HG03442 (cell line): ENCODE data around the gene PDZD2.

Experiments used
- ATAC-seq: cut with Tn5 transposase; IDR thresholded peaks from one replicate; pipeline ENCODE4 v1.9.1; 2021; ENCODE audit warnings: mild to moderate bottlenecking, moderate library complexity; ENCODE audit not compliant: unreplicated experiment

Gene PDZD2

DNA sequence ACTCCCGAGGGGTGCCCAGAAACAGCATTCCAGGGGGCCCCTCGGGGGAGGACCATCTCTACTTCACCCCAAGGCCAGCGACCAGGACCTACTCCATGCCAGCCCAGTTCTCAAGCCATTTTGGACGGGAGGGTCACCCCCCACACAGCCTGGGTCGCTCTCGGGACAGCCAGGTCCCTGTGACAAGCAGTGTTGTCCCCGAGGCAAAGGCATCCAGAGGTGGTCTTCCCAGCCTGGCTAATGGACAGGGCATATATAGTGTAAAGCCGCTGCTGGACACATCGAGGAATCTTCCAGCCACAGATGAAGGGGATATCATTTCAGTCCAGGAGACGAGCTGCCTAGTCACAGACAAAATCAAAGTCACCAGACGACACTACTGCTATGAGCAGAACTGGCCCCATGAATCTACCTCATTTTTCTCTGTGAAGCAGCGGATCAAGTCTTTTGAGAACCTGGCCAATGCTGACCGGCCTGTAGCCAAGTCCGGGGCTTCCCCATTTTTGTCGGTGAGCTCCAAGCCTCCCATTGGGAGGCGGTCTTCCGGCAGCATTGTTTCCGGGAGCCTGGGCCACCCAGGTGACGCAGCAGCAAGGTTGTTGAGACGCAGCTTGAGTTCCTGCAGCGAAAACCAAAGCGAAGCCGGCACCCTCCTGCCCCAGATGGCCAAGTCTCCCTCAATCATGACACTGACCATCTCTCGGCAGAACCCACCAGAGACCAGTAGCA lies 451.3 kb downstream of the PDZD2 start:
- no peak for ATAC-seq

DNA sequence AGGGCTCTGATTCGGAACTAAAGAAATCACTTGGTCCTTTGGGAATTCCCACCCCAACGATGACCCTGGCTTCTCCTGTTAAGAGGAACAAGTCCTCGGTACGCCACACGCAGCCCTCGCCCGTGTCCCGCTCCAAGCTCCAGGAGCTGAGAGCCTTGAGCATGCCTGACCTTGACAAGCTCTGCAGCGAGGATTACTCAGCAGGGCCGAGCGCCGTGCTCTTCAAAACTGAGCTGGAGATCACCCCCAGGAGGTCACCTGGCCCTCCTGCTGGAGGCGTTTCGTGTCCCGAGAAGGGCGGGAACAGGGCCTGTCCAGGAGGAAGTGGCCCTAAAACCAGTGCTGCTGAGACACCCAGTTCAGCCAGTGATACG lies 451.8 kb downstream of the PDZD2 start:
- ATAC-seq: no peak

DNA sequence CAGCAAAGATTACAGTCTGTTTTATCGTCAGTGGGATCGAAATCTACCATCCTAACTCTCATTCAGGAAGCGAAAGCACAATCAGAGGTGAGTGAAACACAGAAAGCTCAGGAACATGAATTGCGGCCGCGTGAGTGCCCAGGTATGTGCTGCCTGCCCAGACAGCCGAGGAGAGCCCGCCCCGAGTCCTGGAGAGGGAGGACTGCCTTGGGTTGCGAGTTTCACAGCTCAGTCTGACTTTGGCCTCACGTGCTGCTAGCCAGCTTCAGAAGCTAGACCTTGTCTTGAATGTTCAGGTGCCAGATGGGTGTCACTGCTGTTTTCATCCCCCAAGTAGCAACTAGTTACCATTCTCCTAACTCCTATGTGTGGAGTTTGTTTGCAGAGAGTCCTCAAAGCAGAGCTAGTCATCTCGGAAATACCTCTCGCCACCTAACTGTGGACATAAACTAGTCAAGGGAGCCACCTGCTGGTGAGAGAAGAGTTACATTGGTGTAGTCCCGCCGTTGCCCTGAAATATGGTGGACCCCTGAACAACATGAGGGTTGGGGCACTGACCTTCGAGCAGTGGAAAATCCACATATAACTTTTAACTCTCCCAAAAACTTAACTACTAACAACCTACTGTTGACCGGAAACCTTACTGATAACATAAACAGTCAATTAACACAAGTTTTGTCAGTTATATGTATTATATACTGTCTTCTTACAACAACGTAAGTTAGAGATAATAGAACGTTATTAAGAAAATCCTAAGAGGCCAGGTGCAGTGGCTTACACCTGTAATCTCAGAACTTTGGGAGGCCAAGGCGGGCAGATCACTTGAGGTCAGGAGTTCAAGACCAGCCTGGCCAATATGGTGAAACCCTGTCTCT lies 454.2 kb downstream of the PDZD2 start:
- peak; percentile 93 for ATAC-seq

DNA sequence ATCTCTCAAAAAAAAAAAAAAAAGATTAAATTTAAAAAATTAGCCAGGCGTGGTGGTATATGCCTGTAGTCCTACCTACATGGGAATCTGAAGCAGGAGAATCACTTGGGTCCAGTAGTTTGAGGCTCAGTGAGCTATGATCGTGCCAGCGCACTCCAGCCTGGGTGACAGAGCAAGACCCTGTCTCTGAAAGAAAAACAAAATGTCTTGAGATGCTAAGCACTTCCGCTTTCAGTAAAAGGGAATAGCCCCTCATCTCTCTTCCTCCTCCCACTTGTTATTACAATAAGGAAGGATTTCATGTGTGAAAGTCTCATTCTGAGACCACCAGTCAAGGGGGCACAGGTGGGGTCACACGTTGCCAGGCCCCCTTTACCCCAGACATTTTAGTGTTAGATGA lies 455.8 kb downstream of the PDZD2 start:
- no peak for ATAC-seq

DNA sequence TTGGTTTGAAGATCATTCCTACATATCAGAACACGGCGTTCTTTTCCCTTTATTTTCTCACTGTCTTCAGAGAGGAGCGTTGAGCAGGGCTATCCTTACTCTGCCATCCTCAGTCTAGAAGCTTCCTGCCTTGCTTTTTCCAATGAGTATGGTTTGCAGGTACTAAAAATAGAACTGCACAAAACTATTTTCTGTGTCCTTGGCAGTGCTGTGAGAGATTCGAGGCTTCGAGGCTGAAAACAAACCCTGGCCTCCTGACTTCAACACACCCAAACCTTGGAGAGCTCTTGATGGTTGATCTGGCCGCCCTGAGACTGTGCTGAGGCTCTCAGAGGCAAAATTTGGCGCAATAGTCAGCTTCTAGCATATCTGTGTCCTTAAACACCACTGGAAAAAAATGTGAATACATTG lies 456.3 kb downstream of the PDZD2 start:
- ATAC-seq: no peak

DNA sequence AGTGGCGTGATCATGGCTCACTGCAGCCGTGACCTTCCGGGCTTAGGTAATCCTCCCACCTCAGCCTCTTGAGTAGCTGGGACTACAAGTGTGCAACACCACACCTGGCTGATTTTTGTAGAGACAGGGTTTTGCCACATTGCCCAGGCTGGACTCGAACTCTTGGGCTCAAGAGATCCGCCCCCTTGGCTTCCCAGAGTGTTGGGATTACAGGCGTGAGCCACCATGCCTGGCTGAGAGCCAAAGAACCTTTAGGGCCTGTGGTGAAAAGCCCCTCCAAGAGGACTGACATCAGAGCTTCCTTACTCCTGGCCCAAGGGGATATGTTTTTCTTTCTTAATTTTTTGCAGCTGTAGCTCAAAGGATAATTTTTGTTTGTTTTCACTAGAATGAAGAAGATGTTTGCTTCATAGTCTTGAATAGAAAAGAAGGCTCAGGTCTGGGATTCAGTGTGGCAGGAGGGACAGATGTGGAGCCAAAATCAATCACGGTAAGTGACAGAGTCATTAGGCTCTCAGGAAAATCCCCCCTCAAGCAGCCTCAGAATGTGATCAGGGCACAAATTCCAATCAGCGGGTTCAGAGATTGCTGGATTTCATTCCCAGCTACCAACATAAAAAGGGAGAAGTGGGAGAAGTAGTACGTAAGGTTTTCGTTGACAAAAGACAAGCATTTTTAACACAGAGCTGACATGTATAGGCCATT lies 458.1 kb downstream of the PDZD2 start:
- ATAC-seq: no peak

DNA sequence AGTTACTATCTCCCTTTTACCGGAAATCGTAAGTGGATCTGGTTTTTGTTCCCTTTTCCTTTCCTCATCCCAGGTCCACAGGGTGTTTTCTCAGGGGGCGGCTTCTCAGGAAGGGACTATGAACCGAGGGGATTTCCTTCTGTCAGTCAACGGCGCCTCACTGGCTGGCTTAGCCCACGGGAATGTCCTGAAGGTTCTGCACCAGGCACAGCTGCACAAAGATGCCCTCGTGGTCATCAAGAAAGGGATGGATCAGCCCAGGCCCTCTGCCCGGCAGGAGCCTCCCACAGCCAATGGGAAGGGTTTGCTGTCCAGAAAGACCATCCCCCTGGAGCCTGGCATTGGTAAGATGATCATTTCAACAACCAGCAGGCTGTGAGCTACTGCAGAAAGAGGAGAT lies 459.4 kb downstream of the PDZD2 start:
- no peak for ATAC-seq

DNA sequence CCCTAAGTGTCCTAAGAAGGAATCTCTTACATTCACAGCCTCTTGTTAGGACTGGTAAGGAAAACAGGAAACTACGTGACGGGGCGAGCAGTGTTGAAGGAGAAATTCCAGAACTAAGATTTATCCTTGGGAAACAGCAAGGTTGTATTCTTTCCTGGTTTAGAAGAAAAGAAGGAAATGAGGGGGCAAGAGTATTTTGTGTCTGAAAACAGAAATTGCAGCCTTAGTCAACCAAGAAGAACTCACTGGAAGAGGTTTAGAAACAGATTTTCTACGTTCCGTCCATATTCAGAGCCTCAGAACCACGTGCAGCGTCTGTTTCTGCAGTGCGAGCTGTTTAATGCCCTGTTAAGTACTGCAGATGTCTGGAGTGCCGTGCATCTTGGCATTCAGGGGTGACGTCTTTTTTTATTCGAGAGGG lies 460.0 kb downstream of the PDZD2 start:
- no peak for ATAC-seq

DNA sequence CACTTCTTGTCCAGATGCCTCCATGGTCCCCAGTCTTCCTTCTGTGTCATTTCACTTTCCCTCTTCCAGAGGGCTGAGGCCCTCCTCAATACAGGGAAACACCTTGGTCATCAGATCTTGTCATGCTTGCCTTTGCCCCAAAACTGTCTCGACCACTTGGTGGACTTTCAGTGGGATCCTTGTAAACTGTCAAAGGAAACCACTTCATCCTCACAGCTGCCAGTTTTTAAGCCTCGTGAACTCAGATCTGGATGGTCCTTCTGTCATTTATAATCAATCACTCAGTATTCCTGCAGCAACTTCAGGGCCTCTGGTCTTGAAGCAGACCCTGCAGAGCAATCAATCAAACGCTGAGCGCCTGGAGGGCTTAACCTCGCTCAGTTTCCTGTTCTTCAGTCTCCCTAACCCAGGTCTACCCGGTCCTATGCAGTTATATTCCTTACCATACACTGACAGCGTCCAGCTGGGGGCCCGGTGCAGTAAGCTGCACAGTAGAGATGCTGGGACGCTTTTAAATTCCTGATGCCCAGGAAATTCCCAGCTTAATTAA lies 460.6 kb downstream of the PDZD2 start:
- no peak for ATAC-seq

DNA sequence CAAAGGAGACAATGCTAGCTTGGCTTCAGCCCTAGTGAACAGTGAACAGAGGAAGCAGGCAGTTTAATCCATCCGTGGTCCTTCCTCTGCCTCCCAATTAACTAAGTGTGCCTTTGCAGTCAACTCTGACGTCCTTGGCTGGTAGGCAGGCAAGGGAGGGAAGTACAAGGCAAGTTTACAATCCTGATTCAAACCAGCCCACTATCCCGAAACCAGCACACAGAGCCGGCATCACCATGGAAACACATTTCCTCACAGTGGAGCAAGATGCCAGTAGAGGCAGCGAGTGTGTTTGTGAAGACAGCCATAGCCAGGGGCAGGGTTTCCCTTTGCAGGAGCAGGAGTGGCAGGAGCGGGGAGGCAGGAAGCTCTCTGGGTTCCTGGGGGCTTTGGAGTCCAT lies 461.3 kb downstream of the PDZD2 start:
- no peak for ATAC-seq

DNA sequence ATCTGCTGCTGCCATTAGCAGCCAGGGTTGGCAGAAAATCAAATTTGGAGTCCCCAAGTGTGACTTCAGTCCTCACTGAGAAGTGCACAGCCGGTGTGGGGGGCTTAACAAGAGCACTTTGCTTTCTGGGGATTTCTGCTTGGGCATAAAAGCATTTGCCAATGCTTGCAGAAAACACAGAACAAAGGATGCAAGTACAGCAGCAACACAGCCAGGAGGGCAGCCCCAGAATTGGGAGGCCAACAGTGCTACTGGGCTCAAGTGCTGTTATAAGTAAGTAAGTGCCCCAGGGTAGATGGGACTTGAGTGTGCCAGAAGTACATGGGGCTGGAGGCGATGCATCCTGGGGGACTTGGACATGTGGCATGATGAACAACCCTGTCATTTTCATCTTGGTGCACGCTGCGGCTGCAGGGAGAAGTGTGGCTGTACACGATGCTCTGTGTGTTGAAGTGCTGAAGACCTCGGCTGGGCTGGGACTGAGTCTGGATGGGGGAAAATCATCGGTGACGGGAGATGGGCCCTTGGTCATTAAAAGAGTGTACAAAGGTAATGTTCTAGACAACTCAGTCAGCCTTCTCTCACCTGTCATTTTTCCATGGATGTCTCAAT lies 461.9 kb downstream of the PDZD2 start:
- ATAC-seq: no peak

DNA sequence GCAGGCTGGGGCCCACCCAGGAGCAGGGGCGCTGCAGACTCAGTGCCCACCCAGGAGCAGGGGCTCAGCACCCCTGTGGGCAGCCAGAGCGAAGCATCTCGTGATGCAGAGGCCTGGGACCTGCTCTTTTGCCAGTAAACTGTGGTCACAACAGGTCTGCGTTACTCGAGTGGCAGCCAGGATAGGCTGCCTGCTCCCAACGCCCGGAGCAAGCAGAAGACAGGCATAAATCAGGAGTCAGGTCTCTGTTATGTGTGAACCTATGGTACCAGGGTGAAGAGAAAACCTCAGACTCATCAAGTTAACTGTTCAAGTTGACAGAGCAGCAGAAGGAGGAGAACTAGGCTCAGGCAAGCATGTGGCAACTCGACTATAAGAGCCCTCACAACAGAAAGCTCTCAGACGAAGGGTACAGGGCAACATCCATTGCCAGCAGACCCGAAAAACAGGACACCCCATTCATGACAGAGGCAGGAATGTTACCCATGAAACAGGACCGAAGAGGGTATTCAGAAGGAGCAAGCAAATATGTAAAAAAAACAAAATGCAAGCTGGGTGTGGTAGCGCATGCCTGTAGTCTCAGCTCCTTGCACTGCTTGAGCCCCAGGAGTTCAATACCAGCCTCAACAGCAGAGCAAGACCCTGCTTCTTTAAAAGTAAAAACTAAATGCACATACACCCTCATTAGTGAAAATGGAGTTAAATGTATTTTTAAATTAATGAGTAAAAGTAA lies 463.5 kb downstream of the PDZD2 start:
- no peak for ATAC-seq

DNA sequence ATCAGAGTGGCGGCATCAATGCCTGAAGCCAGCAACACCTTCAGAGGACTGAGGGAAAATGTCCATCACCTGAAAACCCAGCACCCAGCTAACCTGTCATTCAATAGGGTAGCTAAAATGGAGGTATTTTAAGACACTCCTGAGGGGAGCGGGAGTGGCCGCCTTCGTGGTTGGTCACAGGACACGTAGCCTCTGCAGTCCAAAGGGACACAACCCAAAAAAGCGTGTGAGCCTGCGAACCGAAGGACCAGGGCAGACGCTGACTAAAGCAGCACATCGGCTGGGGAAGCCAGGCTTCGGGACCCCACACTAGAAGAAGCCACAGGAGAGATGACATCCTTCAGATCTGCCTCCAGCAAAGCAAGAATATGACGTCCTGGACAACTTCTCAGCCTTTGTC lies 464.6 kb downstream of the PDZD2 start:
- no peak for ATAC-seq

DNA sequence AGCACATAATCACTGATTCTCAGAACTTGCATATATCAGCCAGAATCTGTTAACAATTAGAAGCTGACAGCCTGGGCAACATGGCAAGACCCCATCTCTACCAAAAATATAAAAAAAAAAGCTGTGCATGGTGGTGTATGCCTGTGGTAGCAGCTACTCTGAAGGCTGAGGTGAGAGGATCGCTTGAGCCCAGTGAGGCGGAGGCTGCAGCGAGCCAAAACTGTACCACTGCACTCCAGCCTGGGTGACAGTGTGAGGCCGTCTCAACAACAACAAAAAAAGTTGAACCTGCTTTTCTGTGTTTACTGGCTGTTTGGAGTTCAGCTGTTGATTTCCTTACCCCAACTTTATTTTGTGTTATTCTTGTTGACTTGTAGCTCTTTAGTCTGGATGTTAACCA lies 468.4 kb downstream of the PDZD2 start:
- no peak for ATAC-seq

DNA sequence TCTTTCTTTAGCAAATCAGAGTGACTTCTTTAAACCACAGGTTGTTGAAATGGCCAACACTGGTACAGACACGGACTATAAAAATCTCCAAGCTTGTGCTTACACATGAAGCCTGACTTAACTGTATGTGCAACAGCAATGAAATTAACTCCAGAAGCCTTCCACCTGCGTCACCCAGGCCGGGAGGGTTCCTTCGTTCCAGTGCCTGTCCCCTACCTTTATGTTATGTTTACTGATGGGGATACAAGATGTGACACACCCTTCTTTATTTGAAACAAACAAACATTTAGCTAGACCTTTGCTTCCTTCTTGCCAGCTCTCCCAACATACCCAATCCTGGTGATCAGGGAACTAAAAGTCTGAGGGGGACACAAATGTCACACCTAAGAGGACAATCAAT lies 469.2 kb downstream of the PDZD2 start:
- no peak for ATAC-seq

DNA sequence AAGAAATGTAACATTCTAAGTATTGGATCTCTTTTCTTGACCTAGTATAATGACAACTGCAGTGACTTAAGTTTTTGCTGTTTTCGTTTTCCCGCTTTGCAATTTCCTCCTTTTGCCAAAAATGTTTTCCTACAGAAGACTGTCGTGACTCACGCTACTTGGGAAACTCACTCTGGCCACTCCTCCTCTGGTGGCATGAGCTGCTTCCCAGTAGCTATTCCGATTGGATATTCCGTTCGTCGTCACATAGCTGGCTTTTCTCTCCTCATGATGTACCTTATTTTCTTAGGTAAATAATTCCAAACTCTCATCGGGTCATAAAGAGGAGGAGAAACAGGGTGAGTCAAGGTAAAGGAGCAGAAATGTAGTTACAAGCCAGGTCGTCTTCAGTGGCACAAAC lies 470.3 kb downstream of the PDZD2 start:
- ATAC-seq: no peak

DNA sequence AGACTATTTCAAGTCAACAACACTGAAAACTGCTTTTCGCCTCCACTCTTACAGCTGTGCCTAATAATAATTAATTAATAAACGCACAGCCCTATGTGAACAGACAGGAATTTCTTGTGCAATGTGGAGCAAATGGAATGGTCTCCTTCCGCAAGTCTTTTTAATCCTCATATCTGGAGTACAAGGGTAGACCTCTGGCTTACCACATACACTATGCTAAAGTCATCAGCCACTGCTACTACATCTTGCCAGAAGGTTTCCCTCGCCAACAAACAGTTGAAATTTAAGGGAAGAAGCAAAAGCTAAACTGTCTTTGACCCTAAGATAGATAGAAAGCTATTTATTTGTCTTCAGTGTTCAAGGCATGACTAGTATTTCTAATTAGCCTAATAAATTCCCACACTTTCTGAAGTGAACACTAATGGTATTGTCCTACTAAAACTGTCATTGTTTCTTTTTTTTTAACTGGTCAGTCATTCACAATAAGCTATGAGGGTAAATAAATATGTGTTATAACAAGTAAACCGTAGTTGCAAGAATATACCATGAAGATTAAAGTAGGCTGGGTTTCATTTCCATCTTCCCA lies 471.3 kb downstream of the PDZD2 start:
- ATAC-seq: no peak

DNA sequence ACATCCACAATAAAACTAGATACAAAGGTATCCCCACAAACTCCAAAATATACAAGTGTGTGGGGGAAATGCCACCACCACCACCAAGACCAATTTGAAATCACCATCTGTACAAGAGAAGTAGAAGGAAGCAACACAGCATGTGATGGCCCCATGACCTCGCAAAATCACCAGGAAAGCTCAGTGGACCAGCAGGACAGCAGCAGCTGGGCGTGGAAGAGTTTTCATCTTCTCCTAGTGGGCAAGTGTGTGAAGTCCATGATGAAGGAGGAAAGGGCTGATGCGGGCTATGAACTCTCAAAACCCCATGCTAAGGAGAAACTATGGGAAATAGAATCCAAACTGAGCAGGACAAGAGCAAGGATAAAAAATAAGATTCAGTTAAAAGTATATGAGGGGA lies 477.1 kb downstream of the PDZD2 start:
- ATAC-seq: no peak

DNA sequence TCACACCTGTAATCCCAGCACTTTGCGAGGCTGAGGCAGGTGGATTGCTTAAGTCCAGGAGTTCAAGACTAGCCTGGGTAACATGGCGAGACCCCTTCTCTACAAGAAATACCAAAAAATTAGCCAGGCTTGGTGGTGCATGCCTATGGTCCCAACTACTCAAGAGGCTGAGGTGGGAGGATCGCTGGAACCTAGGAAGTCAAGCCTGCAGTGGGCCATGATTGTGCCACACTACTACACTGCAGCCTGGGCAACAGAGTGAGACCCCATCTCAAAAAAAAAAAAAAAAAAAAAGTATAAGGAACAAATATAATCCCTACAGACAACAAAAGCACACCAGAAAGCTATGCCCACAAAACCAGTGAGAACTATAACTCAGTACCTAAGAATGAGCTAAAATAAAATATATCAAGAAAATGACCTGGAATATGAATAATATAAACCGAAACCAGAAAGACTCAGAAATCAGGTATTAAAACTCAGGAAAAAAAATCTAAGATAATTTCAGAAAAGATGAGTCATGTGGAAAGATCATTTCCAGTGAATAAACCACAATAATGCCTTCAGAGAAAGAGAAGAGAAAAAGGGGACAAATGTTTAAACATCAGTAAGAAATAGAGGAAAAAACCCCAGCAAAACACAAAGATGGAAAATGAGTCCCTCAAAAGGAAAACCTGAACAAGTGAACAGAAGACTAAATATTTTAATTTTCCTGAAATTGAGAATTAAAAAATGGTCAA lies 477.8 kb downstream of the PDZD2 start:
- no peak for ATAC-seq
